HG02981 (cell line): ENCODE results near the gene SLC2A4.
"Not testable (repeated sequence)": the region's sequence is repeated elsewhere in the genome, so short reads cannot be mapped to it uniquely, and the experiment has no call there.

Source experiments
- ATAC-seq: cut with Tn5 transposase; IDR thresholded peaks from one replicate; pipeline ENCODE4 v1.9.1; 2021; ENCODE audit warnings: mild to moderate bottlenecking, moderate library complexity; ENCODE audit not compliant: unreplicated experiment

The SLC2A4 gene

GRCh38 chr17:7322520-7323194, 41.1 kb downstream of the SLC2A4 start:
- ATAC-seq, result no peak

GRCh38 chr17:7323731-7324437, 42.4 kb downstream of the SLC2A4 start:
- no peak for ATAC-seq

- ATAC-seq, result no peak
Measured at GRCh38 chr17:7324438-7324779, 42.9 kb downstream of the SLC2A4 start.

GRCh38 chr17:7325031-7325528, 43.6 kb downstream of the SLC2A4 start:
- ATAC-seq, result no peak

GRCh38 chr17:7326186-7326585, 44.7 kb downstream of the SLC2A4 start:
- ATAC-seq, result no peak

- ATAC-seq, result no peak
Measured at GRCh38 chr17:7327056-7327455, 45.5 kb downstream of the SLC2A4 start.

- ATAC-seq, result no peak
Measured at GRCh38 chr17:7327501-7327900, 46.0 kb downstream of the SLC2A4 start.

- no peak for ATAC-seq
Measured at GRCh38 chr17:7328009-7328408, 46.5 kb downstream of the SLC2A4 start.

- peak; percentile 17 for ATAC-seq
Measured at GRCh38 chr17:7328840-7329373, 47.4 kb downstream of the SLC2A4 start, which contains the start of gene NEURL4. Gene NEURL4 (minus strand): TSS chr17:7329335. CDS start chr17:7329312, 23 bp downstream.

- ATAC-seq, result peak; percentile 52
Measured at GRCh38 chr17:7329374-7329996, 48.0 kb downstream of the SLC2A4 start.

GRCh38 chr17:7329997-7330637, 48.6 kb downstream of the SLC2A4 start:
- ATAC-seq, result peak; percentile 42

GRCh38 chr17:7330638-7331015, 49.1 kb downstream of the SLC2A4 start:
- ATAC-seq, result no peak

GRCh38 chr17:7332111-7332510, 50.6 kb downstream of the SLC2A4 start:
- no peak for ATAC-seq

- not testable (repeated sequence) for ATAC-seq
Measured at GRCh38 chr17:7332600-7333069, 51.1 kb downstream of the SLC2A4 start.

GRCh38 chr17:7334938-7335538, 53.5 kb downstream of the SLC2A4 start:
- no peak for ATAC-seq

- not testable (repeated sequence) for ATAC-seq
Measured at GRCh38 chr17:7335765-7336164, 54.2 kb downstream of the SLC2A4 start.

- ATAC-seq, result peak; percentile 55
Measured at GRCh38 chr17:7336240-7337175, 55.0 kb downstream of the SLC2A4 start, which contains the start of gene ACAP1. Gene ACAP1 (plus strand): TSS chr17:7336529. CDS start chr17:7336735, 206 bp downstream.

- not testable (repeated sequence) for ATAC-seq
Measured at GRCh38 chr17:7337600-7337999, 56.1 kb downstream of the SLC2A4 start.
